SJSA1 (cell line): ENCODE measurements around the gene LAMA5. TPM values are rescaled to one million over a fixed set of nuclear protein-coding genes. Genes with fewer than 3 reads are reported as not detected.

Source experiments
- DNase-seq, 2 experiments: peaks; one replicate each; pipeline ENCODE4 v3.0.0-alpha.2; 2015 to 2020; ENCODE audit warnings: low spot score in 2 of 2, low read depth in 1 of 2
- H3K27ac ChIP-seq: fragments of 250-450 bp; sonication (Bioruptor Pico); 2 replicates; pipeline ENCODE4 v1.5.1; 2020; ENCODE audit warnings: mild to moderate bottlenecking, moderate library complexity
- H3K27me3 ChIP-seq: fragments of 250-450 bp; sonication (Bioruptor Pico); replicated peaks from 2 replicates; pipeline ENCODE4 v1.5.1; 2020; ENCODE audit warnings: mild to moderate bottlenecking, moderate library complexity
- H3K36me3 ChIP-seq: fragments of 250-450 bp; sonication (Bioruptor Pico); 2 replicates; pipeline ENCODE4 v1.5.1; 2020; ENCODE audit warnings: mild to moderate bottlenecking
- H3K4me1 ChIP-seq: fragments of 250-450 bp; sonication (Bioruptor Pico); replicated peaks from 2 replicates; pipeline ENCODE4 v1.6.1; 2021; ENCODE audit warnings: mild to moderate bottlenecking
- H3K4me3 ChIP-seq: fragments of 250-450 bp; sonication (Bioruptor Pico); 2 replicates; pipeline ENCODE4 v1.5.1; 2020; ENCODE audit warnings: mild to moderate bottlenecking
- H3K9me3 ChIP-seq: fragments of 250-450 bp; sonication (Bioruptor Pico); replicated peaks from 2 replicates; pipeline ENCODE4 v1.5.1; 2020; ENCODE audit warnings: mild to moderate bottlenecking
- total RNA-seq: library from RNA; depleted of rRNA; stranded (reverse); fragments of >200 nt; shearing (Covaris generic); gene quantifications from 2 replicates; pipeline ENCODE4 v1.2.3, GENCODE V29; 2014

Gene LAMA5
- total RNA-seq, 1 experiment from 2014 or later, result 3.6 TPM

DNA sequence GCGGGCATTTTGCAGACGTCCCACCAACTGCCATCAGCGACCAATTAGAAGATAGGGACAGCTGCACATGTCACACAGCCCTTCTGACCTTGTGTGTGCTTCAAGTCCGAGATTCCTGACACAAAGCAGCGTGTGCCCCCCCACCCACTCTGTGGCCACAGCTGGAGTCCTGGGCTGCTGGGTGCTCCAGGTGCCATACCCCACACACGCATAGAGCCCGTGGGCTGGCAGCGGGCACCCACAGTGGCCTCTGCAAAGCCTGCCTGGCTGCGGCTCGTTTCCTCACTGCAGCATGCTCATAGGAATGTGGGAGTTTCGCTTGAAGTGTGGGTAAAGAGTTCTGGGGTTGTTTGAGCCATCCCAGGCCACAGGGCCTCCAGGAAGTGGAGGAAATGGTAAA is 66.8 kb downstream of the LAMA5 start:
- Histone ChIP-seq H3K27ac (no peak overlapping the region), H3K27me3 (no peaks in the 10 kb centered on the region), H3K9me3 (no peaks in the 10 kb centered on the region), H3K4me1 (peaks cover 16% of the 10 kb centered on the region), H3K4me3 (no peak overlapping the region), H3K36me3 (peaks cover 23% of the 10 kb centered on the region)
- DNase-seq, result no peak

DNA sequence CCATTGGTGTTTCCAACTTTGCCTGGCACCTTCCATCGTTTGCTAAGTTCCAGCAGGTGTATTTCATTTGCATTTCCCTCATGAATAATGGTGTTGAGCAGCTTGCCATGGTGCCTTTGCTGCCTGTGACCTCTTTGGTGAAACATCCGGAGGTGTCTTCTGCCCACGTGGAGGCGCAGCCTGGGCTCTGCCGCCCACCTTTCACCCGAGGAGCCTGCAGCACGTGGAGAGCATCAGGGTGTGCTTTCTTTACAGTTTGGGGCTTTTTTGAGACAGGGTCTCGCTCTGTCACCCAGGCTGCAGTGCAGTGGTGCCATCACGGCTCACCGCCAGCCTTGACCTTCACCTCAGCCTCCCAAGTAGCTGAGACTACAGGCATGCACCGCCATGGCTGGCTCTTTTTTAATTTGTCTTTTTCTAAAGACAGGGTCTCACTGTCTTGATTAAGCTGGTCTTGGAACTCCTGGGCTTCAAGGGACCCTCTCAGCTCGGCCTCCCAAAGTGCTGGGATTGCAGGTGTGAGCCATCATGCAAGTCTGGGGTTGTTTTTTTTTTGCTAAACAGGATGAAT is 67.4 kb downstream of the LAMA5 start:
- no peak overlapping the region for H3K27ac ChIP-seq
- H3K4me1 ChIP-seq, result peaks cover 10% of the 10 kb centered on the region
- H3K9me3 ChIP-seq, result no peaks in the 10 kb centered on the region
- no peak for DNase-seq
- no peak overlapping the region for H3K4me3 ChIP-seq
- H3K27me3 ChIP-seq, result no peaks in the 10 kb centered on the region
- H3K36me3 ChIP-seq, result peaks cover 21% of the 10 kb centered on the region

DNA sequence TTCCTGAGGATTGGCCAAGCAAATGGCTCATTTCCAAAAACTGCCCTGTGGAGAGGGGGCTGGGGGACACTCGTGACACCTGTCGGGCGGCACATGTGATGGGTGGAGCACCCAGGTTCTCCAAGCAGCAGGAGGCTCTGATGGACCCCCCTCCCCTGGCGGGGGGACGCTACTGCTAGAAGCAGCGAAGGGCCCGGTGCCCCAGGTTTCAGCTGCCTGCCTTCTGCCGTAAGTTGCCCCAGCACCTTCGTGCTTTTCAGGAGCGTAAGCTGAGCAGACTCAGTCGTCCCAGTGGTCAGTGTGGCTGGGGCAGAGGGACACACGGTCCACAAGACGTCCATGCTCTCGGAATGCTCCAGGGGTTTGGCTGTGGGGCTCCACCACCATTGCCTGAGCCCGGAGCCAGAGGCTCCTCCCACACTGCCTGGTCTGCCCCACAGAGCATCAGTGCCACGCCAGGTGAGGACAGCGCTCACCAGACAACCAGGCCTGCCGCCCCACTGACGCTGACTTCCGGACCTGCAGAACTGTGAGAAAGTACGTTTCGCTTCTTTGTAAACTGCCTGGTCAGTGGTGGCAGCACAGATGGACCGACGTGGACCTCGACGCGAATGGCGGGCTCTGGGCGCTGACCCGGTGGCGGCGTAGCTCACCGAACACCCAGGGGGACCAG is 68.4 kb downstream of the LAMA5 start:
- Histone ChIP-seq H3K4me3 (no peak overlapping the region), H3K9me3 (no peaks in the 10 kb centered on the region), H3K36me3 (peaks cover 16% of the 10 kb centered on the region), H3K4me1 (no peaks in the 10 kb centered on the region; the same call in 1 of the 2 replicates), H3K27me3 (no peaks in the 10 kb centered on the region), H3K27ac (no peak overlapping the region)
- no peak for DNase-seq

DNA sequence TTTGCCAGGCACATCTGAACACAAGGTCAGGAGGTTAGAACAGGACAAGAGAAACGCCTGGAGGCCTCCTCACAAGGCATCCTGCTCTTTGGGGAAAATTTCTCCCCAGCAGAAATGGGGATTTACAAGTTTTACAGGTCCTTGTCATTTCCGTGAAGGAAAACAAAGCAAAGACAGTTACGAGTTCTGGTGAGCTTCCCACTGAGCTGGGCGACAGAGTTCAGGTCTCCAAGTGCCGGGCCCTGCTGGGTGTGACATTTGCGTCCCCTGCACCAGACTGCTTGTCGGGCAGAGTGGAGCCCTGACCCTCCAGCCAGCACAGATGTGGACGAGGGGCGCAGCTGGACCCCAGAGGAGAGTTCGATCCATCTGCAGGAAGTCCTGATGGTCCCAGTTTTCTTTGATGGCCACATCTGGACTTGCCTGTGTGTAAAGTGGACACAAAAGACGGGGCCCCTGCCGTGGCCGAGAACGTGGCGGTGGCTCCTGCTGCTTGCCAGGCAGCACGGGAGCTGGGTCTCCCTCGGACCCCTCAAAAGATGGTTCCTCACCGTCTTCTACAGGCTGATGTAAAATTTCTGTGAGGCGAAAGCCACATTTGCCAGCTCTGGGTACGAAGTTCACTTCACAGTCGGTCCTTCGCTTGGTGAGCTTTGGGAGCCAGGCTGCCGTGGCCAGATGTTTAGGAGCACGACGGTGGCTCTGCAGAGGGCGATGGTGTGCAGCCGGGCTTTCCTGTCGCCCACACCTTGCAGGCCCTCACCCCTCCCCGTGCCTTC is 69.5 kb downstream of the LAMA5 start:
- Histone ChIP-seq H3K9me3 (no peaks in the 10 kb centered on the region), H3K4me1 (no peaks in the 10 kb centered on the region), H3K27ac (no peak overlapping the region), H3K27me3 (no peaks in the 10 kb centered on the region), H3K4me3 (no peak overlapping the region), H3K36me3 (peaks cover 12% of the 10 kb centered on the region; the same call in 1 of the 2 replicates)
- no peak for DNase-seq

DNA sequence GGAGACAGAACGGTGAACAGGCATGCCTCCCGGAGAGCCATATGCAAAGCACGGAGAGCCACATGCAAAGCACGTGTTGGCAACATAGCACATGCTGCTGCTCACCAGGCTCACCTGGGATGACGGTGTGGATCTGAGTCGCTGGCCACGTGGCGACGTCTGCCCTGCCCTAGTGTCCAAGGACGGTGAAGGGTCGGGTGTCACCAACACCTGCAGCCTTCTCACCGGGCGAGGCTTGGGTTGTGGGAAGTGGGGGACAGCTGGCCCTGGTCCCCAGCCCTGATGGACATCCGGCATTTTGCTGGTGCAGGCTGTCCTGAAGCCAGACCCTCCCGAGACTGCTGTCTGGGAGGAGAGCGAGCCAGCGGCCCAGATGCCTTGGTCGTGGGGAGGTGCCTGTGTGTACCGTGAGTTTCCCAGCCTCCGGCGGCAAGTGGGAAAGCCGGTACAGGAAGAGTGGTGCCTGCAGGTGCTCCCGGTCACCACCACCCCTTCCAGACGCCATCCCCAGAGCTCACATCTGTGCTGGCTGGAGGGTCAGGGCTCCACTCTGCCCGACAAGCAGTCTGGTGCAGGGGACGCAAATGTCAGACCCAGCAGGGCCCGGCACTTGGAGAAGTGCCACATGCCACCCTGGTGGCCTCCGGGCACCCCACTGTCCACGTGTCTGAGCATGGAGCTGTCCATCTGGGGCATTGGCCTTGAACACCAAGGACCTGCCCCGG is 70.2 kb downstream of the LAMA5 start:
- no peaks in the 10 kb centered on the region for H3K27me3 ChIP-seq
- no peak for DNase-seq
- H3K27ac ChIP-seq, result no peak overlapping the region
- no peaks in the 10 kb centered on the region for H3K9me3 ChIP-seq
- no peaks in the 10 kb centered on the region for H3K4me1 ChIP-seq
- H3K36me3 ChIP-seq, result peaks cover 14% of the 10 kb centered on the region; the same call in 1 of the 2 replicates
- H3K4me3 ChIP-seq, result no peak overlapping the region

DNA sequence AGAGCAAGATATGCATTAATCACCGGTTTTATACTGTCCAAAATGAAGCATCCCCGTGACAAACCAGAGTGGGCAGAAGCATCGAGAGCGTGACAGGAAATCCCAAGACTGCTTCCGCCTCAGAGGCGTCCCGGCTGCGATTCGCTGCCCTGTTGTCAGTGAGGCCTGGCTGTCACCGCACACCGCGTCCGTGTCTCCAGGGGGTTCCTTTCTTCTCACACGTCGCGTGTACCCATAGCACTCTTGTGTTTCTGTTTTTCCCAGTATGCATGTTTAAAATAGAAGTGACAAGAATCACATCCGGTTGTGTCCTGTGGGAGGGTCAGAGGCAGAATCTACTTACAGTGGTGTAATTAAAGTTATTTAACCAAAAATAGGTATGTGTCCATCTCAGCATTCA is 72.6 kb downstream of the LAMA5 start:
- Histone ChIP-seq H3K27ac (no peak overlapping the region), H3K4me3 (no peak overlapping the region), H3K27me3 (no peaks in the 10 kb centered on the region), H3K9me3 (no peaks in the 10 kb centered on the region), H3K36me3 (peaks cover 16% of the 10 kb centered on the region; the same call in 1 of the 2 replicates), H3K4me1 (no peaks in the 10 kb centered on the region)
- no peak for DNase-seq

DNA sequence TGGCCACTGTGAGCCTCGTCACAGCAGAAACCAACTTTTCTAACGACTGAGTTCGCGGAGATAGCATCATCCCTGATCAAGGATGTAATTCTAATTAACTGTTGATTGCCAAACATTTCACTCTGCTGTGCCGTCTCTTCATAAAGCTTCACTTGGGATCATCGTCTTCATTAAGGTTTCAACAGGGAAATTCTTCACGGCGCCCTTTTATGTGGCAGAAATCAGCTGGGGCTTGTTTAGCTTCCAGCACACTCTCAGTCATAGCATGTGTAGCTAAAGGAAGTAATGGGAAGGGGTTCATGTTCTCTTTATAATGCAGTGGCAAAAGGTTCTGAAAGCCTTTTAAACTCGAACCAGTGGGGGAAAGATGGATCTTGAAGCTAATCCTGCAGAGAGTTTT is 73.2 kb downstream of the LAMA5 start:
- Histone ChIP-seq H3K27me3 (no peaks in the 10 kb centered on the region), H3K36me3 (peaks cover 16% of the 10 kb centered on the region; the same call in 1 of the 2 replicates), H3K9me3 (no peaks in the 10 kb centered on the region), H3K4me1 (no peaks in the 10 kb centered on the region), H3K27ac (no peak overlapping the region), H3K4me3 (no peak overlapping the region)
- DNase-seq, result no peak

DNA sequence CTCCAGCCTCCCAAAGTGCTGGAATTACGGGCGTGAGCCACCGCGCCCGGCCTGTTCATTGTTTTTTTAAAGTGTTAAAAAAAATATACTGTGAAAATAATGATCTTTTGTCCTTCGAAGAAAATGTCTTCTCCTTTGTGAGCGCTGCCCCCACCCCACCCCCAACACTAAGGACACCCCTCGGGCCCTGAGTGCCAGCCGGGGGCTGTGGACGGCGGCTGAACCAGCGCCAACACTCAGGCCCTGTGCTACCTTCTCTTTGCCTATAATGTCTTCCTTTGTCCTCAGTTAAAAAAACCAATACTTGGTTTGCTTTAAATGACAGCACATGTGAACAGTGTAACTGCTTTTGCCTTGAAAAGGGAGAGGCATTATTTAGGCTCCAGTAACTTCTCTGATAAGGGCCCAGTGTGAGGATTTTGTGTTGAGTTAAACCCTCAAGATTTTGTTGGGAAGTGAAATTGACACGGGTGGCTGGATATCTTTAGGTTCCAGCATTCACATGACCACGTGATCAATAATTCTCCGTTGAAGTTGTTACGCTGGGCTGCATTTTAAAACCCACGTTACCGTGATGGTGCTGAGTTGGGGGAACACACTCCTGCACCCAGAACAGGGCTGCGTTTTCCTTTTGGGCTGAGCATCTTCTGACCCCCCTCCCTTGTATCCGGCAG is 73.9 kb downstream of the LAMA5 start:
- no peaks in the 10 kb centered on the region for H3K9me3 ChIP-seq

DNA sequence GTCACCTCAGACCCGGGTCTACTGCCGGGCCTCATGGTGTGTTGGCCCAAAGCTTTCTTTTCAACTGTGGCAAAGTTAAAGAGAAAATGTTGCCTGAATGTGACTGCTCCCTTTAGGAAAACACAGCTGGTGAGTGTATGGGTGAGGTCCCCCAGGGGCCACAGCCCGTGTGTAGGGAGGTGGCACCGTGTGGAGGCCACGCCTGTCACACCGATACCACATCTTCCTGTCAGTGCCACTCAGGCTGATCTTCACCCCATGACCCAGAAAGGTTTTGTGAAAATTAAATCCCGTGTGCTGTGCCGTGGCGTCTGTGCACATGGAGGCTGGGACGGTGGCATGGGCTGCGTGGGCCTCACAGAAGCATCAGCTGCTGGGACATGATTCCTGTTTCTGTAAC is 75.0 kb downstream of the LAMA5 start:
- H3K4me1 ChIP-seq, result no peaks in the 10 kb centered on the region
- peaks cover 16% of the 10 kb centered on the region; the same call in 1 of the 2 replicates for H3K36me3 ChIP-seq
- no peaks in the 10 kb centered on the region for H3K9me3 ChIP-seq
- H3K27ac ChIP-seq, result no peak overlapping the region
- H3K4me3 ChIP-seq, result no peak overlapping the region
- no peaks in the 10 kb centered on the region for H3K27me3 ChIP-seq
- DNase-seq, result no peak

More for the DNA sequence above, 73.9 kb downstream of the LAMA5 start:
- H3K36me3 ChIP-seq, result peaks cover 16% of the 10 kb centered on the region; the same call in 1 of the 2 replicates
- no peak overlapping the region for H3K4me3 ChIP-seq
- no peak for DNase-seq
- no peaks in the 10 kb centered on the region for H3K27me3 ChIP-seq
- no peak overlapping the region for H3K27ac ChIP-seq
- no peaks in the 10 kb centered on the region for H3K4me1 ChIP-seq

DNA sequence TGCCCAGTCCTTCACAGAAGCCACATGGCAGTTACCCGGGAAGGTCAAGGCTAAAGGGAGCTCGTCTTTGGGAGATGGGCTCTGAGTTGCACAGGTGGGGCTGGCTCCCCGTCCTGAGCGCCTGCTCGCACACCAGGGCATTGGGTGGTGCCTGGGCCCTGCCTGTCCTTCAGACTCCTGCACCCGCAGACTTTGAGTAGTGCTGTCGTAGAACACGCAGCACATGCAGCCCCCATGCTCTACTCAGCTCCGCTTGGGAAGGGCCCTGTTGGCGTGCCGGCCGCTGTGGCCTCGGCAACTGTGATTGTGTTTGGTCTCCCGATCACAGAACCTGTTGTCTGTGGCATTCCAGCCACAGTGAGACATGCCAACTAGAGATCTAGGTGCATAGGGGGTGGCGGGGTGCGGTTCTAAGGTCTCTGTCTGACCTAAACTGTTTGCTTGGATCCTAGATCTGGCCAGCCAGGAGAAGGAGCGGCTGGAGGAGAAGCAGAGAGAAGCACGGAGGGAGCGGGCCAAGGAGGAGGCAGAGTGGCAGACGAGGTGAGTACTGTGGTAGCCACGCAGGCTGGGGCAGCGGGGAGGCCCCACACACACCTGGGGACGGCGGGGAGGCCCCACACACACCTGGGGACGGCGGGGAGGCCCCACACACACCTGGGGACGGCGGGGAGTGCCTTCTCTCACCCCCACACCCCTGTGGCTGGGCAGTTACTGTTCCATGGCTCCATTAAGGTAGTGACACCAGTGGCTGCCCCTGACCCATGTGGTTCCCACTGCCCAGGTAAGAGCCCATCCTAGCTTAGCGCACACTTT is 75.7 kb downstream of the LAMA5 start:
- no peak overlapping the region for H3K27ac ChIP-seq
- no peak for DNase-seq
- H3K9me3 ChIP-seq, result no peaks in the 10 kb centered on the region
- H3K27me3 ChIP-seq, result no peaks in the 10 kb centered on the region
- no peak overlapping the region for H3K4me3 ChIP-seq
- peaks cover 19% of the 10 kb centered on the region for H3K36me3 ChIP-seq
- H3K4me1 ChIP-seq, result no peaks in the 10 kb centered on the region

DNA sequence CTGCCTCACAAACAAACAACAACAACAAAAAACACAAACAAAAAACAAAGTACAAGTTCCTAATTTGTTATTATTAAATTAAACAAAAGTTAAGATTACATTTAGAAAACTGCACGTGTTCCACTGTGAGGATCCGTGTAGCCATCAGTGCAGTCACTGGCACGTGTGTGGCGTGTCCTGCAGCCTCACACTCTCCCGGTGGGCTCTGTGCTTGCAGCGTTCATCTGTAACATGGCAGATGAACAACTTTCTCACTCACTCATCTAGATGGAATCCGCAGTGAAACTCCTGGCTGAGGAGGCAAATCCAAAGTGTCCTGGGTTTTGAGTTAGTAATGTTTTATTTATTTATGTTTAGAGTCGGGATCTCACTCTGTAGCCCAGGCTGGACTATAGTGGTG is 77.2 kb downstream of the LAMA5 start:
- H3K27me3 ChIP-seq, result no peaks in the 10 kb centered on the region
- H3K4me3 ChIP-seq, result no peak overlapping the region
- H3K9me3 ChIP-seq, result no peaks in the 10 kb centered on the region
- no peaks in the 10 kb centered on the region for H3K4me1 ChIP-seq
- H3K36me3 ChIP-seq, result peaks cover 15% of the 10 kb centered on the region; the same call in 1 of the 2 replicates
- no peak for DNase-seq
- no peak overlapping the region for H3K27ac ChIP-seq

DNA sequence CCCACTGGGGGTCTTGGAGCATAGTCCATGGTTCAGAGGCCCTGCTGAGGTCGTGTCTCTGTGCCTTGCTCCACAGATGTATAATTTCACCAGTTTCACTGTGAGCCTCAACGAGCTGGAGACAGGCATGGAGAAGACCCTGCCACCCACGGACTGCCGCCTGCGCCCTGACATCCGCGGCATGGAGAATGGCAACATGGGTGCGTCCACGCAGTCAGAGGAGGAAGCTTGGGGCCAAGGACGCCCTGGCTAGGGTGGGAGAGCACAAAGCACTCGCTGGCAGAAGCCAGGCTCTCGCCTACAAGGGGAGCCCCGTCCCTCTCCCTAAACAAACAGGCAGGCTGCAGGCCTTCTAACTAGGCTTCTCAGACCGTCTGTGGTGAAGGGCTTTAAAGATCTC is 78.0 kb downstream of the LAMA5 start:
- H3K27me3 ChIP-seq, result no peaks in the 10 kb centered on the region

More for the DNA sequence above, 78.0 kb downstream of the LAMA5 start:
- H3K9me3 ChIP-seq, result no peaks in the 10 kb centered on the region
- peaks cover 14% of the 10 kb centered on the region; the same call in 1 of the 2 replicates for H3K36me3 ChIP-seq
- no peak overlapping the region for H3K4me3 ChIP-seq
- DNase-seq, result no peak
- no peak overlapping the region for H3K27ac ChIP-seq
- H3K4me1 ChIP-seq, result no peaks in the 10 kb centered on the region
